ENCODE results near the gene RAB40C. TPM values are rescaled to one million over a fixed set of nuclear protein-coding genes. Genes with fewer than 3 reads are reported as not detected.

Gene RAB40C
- total and polyA plus RNA-seq, 2 donors (not counting 1 experiment from before 2014, with no cell fraction given) = 3.2 to 11.6 TPM

- H4K20me1 ChIP-seq (ENCODE audit: control insufficient read depth, extremely low read depth, insufficient read depth, low read length) = no peaks in the 10 kb centered on the region
- peaks cover 2% of the 10 kb centered on the region for H3K4me1 ChIP-seq (ENCODE audit: control insufficient read depth, extremely low read depth, insufficient read depth, low read length)
- no peak overlapping the region for H3K4me3 ChIP-seq (replicated peaks in 1 of 4; ENCODE audit: control extremely low read depth in 1 of 4, insufficient read depth in 1 of 4, low read depth in 3 of 4, low read length in 4 of 4)
- no peaks in the 10 kb centered on the region for H3K79me2 ChIP-seq (ENCODE audit: control insufficient read depth, insufficient read depth, low read length)
- H3K4me2 ChIP-seq (ENCODE audit: extremely low read depth, insufficient read depth, low read length) = no peak overlapping the region
- no peaks in the 10 kb centered on the region for H3K27me3 ChIP-seq (ENCODE audit: control insufficient read depth, insufficient read depth, low read length)
- peak in 1 of 2 donors; percentile 54 for DNase-seq (ENCODE audit: low read depth in 2 of 2)
- H3K27ac ChIP-seq (ENCODE audit: insufficient read depth, low read length) = peak overlapping the region; percentile 34
- H3K9me3 ChIP-seq (ENCODE audit: control insufficient read depth, insufficient read depth, low read depth, low read length) = no peaks in the 10 kb centered on the region
- H3K9ac ChIP-seq (ENCODE audit: insufficient read depth, low read length) = no peak overlapping the region
- TF ChIP-seq CTCF (conservative IDR thresholded peaks at IDR 0.05 in 1 of 2, IDR thresholded peaks at IDR 0.05 in 1 of 2; ENCODE audit: low read depth in 1 of 2, low read length in 2 of 2) = no peak
- no peak for TF ChIP-seq EZH2 (IDR thresholded peaks at IDR 0.05; ENCODE audit: low read length, missing control alignments)
- peaks cover 9% of the 10 kb centered on the region for H3K36me3 ChIP-seq (ENCODE audit: control insufficient read depth, insufficient read depth, low read length)
- H2AFZ ChIP-seq (ENCODE audit: low read length) = no peak overlapping the region
These were observed 37.8 kb downstream of the RAB40C start for GRCh38 chr16:627454-628239.

GRCh38 chr16:628321-629061, 38.6 kb downstream of the RAB40C start:
- Histone ChIP-seq H3K9ac (ENCODE audit: insufficient read depth, low read length) (no peak overlapping the region), H3K4me1 (ENCODE audit: control insufficient read depth, extremely low read depth, insufficient read depth, low read length) (peaks cover 2% of the 10 kb centered on the region), H3K36me3 (ENCODE audit: control insufficient read depth, insufficient read depth, low read length) (peaks cover 12% of the 10 kb centered on the region), H3K79me2 (ENCODE audit: control insufficient read depth, insufficient read depth, low read length) (no peaks in the 10 kb centered on the region), H3K4me3 (replicated peaks in 1 of 4; ENCODE audit: control extremely low read depth in 1 of 4, insufficient read depth in 1 of 4, low read depth in 3 of 4, low read length in 4 of 4) (no peak overlapping the region), H2AFZ (ENCODE audit: low read length) (no peak overlapping the region), H3K9me3 (ENCODE audit: control insufficient read depth, insufficient read depth, low read depth, low read length) (no peaks in the 10 kb centered on the region), H4K20me1 (ENCODE audit: control insufficient read depth, extremely low read depth, insufficient read depth, low read length) (no peaks in the 10 kb centered on the region), H3K27ac (ENCODE audit: insufficient read depth, low read length) (no peak overlapping the region), H3K4me2 (ENCODE audit: extremely low read depth, insufficient read depth, low read length) (no peak overlapping the region), H3K27me3 (ENCODE audit: control insufficient read depth, insufficient read depth, low read length) (no peaks in the 10 kb centered on the region)
- TF ChIP-seq CTCF (conservative IDR thresholded peaks at IDR 0.05 in 1 of 2, IDR thresholded peaks at IDR 0.05 in 1 of 2; ENCODE audit: low read depth in 1 of 2, low read length in 2 of 2) = no peak
- no peak for TF ChIP-seq EZH2 (IDR thresholded peaks at IDR 0.05; ENCODE audit: low read length, missing control alignments)
- DNase-seq (ENCODE audit: low read depth in 2 of 2) = no peak

GRCh38 chr16:629185-629832, 39.4 kb downstream of the RAB40C start:
- Histone ChIP-seq H3K9ac (ENCODE audit: insufficient read depth, low read length) (no peak overlapping the region), H3K79me2 (ENCODE audit: control insufficient read depth, insufficient read depth, low read length) (no peaks in the 10 kb centered on the region), H3K27me3 (ENCODE audit: control insufficient read depth, insufficient read depth, low read length) (no peaks in the 10 kb centered on the region), H3K4me2 (ENCODE audit: extremely low read depth, insufficient read depth, low read length) (no peak overlapping the region), H3K36me3 (ENCODE audit: control insufficient read depth, insufficient read depth, low read length) (peaks cover 17% of the 10 kb centered on the region), H3K4me3 (replicated peaks in 1 of 4; ENCODE audit: control extremely low read depth in 1 of 4, insufficient read depth in 1 of 4, low read depth in 3 of 4, low read length in 4 of 4) (no peak overlapping the region), H2AFZ (ENCODE audit: low read length) (no peak overlapping the region), H3K4me1 (ENCODE audit: control insufficient read depth, extremely low read depth, insufficient read depth, low read length) (peaks cover 2% of the 10 kb centered on the region), H3K9me3 (ENCODE audit: control insufficient read depth, insufficient read depth, low read depth, low read length) (no peaks in the 10 kb centered on the region), H3K27ac (ENCODE audit: insufficient read depth, low read length) (no peak overlapping the region), H4K20me1 (ENCODE audit: control insufficient read depth, extremely low read depth, insufficient read depth, low read length) (no peaks in the 10 kb centered on the region)
- no peak for DNase-seq (ENCODE audit: low read depth in 2 of 2)
- no peak for TF ChIP-seq CTCF (conservative IDR thresholded peaks at IDR 0.05 in 1 of 2, IDR thresholded peaks at IDR 0.05 in 1 of 2; ENCODE audit: low read depth in 1 of 2, low read length in 2 of 2)
- no peak for TF ChIP-seq EZH2 (IDR thresholded peaks at IDR 0.05; ENCODE audit: low read length, missing control alignments)

Measured in fibroblast of lung (primary cell).